ENCODE measurements around the gene ZDHHC1.

Gene ZDHHC1

DNA sequence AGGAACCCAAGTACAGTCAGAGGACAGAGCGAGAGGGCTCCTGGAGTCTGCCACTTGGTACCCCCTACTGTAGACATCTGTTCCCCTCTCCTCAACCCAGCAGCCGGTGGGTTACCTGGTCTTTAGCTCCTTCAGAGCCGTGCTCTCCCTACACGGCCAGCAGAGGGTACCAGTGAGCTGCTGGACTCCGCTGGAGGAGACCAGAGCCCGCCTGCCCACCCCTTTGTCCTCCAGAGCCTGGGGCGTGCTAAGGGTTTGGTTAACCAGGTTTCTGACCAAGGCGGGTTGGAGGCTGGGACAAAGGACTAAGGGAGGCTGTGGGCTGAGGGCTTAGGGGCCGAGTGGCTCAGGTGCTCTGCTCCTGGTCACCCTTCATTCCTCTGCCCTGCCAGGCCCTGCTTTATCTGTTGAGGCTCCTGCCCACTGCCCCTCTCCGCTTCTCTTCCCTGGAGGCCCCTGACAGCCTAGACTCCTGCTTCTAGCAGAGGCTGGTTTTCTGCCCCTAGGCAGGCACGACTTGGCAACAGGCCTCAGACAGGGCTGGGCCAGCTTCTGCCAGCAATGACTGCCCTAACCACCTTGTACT lies 12.0 kb upstream of the ZDHHC1 start:
- TF ChIP-seq, protein P1, sequence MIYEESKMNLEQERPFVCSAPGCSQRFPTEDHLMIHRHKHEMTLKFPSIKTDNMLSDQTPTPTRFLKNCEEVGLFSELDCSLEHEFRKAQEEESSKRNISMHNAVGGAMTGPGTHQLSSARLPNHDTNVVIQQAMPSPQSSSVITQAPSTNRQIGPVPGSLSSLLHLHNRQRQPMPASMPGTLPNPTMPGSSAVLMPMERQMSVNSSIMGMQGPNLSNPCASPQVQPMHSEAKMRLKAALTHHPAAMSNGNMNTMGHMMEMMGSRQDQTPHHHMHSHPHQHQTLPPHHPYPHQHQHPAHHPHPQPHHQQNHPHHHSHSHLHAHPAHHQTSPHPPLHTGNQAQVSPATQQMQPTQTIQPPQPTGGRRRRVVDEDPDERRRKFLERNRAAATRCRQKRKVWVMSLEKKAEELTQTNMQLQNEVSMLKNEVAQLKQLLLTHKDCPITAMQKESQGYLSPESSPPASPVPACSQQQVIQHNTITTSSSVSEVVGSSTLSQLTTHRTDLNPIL (CRISPR knock-in tag; IDR thresholded peaks at IDR 0.05; ENCODE audit: low read depth): no peak
- TF ChIP-seq PPARA (CRISPR knock-in tag; IDR thresholded peaks at IDR 0.05; ENCODE audit: borderline replicate concordance) (no peak), TCF4 (CRISPR knock-in tag; IDR thresholded peaks at IDR 0.05; ENCODE audit: borderline replicate concordance) (no peak), OSR1 (CRISPR knock-in tag; IDR thresholded peaks at IDR 0.05) (no peak)
- TF ChIP-seq, protein P2, sequence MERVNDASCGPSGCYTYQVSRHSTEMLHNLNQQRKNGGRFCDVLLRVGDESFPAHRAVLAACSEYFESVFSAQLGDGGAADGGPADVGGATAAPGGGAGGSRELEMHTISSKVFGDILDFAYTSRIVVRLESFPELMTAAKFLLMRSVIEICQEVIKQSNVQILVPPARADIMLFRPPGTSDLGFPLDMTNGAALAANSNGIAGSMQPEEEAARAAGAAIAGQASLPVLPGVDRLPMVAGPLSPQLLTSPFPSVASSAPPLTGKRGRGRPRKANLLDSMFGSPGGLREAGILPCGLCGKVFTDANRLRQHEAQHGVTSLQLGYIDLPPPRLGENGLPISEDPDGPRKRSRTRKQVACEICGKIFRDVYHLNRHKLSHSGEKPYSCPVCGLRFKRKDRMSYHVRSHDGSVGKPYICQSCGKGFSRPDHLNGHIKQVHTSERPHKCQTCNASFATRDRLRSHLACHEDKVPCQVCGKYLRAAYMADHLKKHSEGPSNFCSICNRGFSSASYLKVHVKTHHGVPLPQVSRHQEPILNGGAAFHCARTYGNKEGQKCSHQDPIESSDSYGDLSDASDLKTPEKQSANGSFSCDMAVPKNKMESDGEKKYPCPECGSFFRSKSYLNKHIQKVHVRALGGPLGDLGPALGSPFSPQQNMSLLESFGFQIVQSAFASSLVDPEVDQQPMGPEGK (CRISPR knock-in tag; IDR thresholded peaks at IDR 0.05; ENCODE audit: borderline replicate concordance): no peak
- peak; percentile 79 for ATAC-seq

DNA sequence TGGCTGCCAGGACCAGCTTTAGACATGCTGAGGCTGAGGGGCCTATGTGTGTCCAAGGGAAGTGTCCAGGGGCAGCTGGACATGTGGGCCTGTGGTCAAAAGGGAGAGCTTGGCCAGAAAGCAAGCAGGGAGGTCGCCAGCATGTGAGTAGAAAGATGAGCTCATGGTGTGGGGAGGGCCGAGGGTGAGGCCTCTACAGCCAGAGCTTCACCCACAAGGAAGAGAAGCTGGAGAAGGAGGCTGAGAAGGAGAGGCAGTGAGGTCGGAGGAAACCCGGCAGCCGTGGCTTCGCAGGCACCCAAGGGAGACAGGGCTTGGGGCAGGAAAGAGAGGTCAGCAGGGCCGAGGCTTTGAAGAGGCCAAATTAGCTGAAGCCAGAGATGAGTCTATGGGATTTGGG lies 10.7 kb upstream of the ZDHHC1 start:
- TF ChIP-seq PPARA (CRISPR knock-in tag; IDR thresholded peaks at IDR 0.05; ENCODE audit: borderline replicate concordance) (no peak), RARB (CRISPR knock-in tag; IDR thresholded peaks at IDR 0.05) (no peak), CSDC2 (CRISPR knock-in tag; IDR thresholded peaks at IDR 0.05) (no peak), ZC3H10 (CRISPR knock-in tag; IDR thresholded peaks at IDR 0.05) (no peak), SNAI2 (CRISPR knock-in tag; IDR thresholded peaks at IDR 0.05) (no peak), TCF4 (CRISPR knock-in tag; IDR thresholded peaks at IDR 0.05; ENCODE audit: borderline replicate concordance) (no peak), TOX (CRISPR knock-in tag; IDR thresholded peaks at IDR 0.05; ENCODE audit: borderline replicate concordance) (no peak), ZNF70 (CRISPR knock-in tag; IDR thresholded peaks at IDR 0.05) (no peak), ZFP30 (CRISPR knock-in tag; IDR thresholded peaks at IDR 0.05) (no peak), ARNTL (CRISPR knock-in tag; IDR thresholded peaks at IDR 0.05; ENCODE audit: borderline replicate concordance, low read depth) (no peak), BACH2 (CRISPR knock-in tag; IDR thresholded peaks at IDR 0.05; ENCODE audit: borderline replicate concordance) (no peak), ZNF8 (CRISPR knock-in tag; IDR thresholded peaks at IDR 0.05) (no peak), ZNF565 (CRISPR knock-in tag; conservative IDR thresholded peaks at IDR 0.05; ENCODE audit: low read depth) (no peak), GLIS3 (CRISPR knock-in tag; IDR thresholded peaks at IDR 0.05) (no peak), ZFP3 (CRISPR knock-in tag; IDR thresholded peaks at IDR 0.05) (no peak), OSR1 (CRISPR knock-in tag; IDR thresholded peaks at IDR 0.05) (no peak)
- TF ChIP-seq, protein P3, sequence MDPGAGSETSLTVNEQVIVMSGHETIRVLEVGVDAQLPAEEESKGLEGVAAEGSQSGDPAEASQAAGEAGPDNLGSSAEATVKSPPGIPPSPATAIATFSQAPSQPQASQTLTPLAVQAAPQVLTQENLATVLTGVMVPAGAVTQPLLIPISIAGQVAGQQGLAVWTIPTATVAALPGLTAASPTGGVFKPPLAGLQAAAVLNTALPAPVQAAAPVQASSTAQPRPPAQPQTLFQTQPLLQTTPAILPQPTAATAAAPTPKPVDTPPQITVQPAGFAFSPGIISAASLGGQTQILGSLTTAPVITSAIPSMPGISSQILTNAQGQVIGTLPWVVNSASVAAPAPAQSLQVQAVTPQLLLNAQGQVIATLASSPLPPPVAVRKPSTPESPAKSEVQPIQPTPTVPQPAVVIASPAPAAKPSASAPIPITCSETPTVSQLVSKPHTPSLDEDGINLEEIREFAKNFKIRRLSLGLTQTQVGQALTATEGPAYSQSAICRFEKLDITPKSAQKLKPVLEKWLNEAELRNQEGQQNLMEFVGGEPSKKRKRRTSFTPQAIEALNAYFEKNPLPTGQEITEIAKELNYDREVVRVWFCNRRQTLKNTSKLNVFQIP (CRISPR knock-in tag; IDR thresholded peaks at IDR 0.05; ENCODE audit: borderline replicate concordance, low read depth): no peak
- TF ChIP-seq, protein P2 (CRISPR knock-in tag; IDR thresholded peaks at IDR 0.05; ENCODE audit: borderline replicate concordance): no peak
- no peak for ATAC-seq

DNA sequence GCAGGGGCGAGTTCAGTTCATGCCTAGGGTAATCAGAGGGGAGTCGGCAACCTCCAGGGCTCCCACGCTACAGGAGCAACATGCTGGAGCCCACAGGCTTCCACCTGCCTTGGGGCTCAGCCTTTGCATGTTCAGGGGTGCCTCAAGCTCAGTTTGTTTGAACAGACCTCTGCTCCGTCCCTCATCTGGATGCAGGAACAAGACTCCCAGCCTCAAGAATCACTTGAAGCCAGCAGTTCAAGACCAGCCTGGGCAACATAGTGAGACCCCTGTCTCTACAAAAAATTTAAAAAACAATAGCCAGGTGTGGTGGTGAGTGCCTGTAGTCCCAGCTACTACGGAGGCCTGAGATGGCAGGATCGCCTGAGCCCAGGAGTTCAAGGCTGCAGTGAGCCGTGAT lies 9.7 kb upstream of the ZDHHC1 start:
- ATAC-seq: no peak
- TF ChIP-seq CSDC2 (CRISPR knock-in tag; IDR thresholded peaks at IDR 0.05) (no peak), SNAI2 (CRISPR knock-in tag; IDR thresholded peaks at IDR 0.05) (no peak), ZFP3 (CRISPR knock-in tag; IDR thresholded peaks at IDR 0.05) (no peak), TCF4 (CRISPR knock-in tag; IDR thresholded peaks at IDR 0.05; ENCODE audit: borderline replicate concordance) (no peak), GLIS3 (CRISPR knock-in tag; IDR thresholded peaks at IDR 0.05) (no peak), ZC3H10 (CRISPR knock-in tag; IDR thresholded peaks at IDR 0.05) (no peak), ZFP30 (CRISPR knock-in tag; IDR thresholded peaks at IDR 0.05) (no peak), RARB (CRISPR knock-in tag; IDR thresholded peaks at IDR 0.05) (no peak), BACH2 (CRISPR knock-in tag; IDR thresholded peaks at IDR 0.05; ENCODE audit: borderline replicate concordance) (no peak), ARNTL (CRISPR knock-in tag; IDR thresholded peaks at IDR 0.05; ENCODE audit: borderline replicate concordance, low read depth) (no peak), PPARA (CRISPR knock-in tag; IDR thresholded peaks at IDR 0.05; ENCODE audit: borderline replicate concordance) (no peak)
- TF ChIP-seq, protein P3 (CRISPR knock-in tag; IDR thresholded peaks at IDR 0.05; ENCODE audit: borderline replicate concordance, low read depth): no peak
- TF ChIP-seq, protein P1 (CRISPR knock-in tag; IDR thresholded peaks at IDR 0.05; ENCODE audit: low read depth): no peak
- TF ChIP-seq, protein P2 (CRISPR knock-in tag; IDR thresholded peaks at IDR 0.05; ENCODE audit: borderline replicate concordance): no peak
- TF ChIP-seq, protein P4, sequence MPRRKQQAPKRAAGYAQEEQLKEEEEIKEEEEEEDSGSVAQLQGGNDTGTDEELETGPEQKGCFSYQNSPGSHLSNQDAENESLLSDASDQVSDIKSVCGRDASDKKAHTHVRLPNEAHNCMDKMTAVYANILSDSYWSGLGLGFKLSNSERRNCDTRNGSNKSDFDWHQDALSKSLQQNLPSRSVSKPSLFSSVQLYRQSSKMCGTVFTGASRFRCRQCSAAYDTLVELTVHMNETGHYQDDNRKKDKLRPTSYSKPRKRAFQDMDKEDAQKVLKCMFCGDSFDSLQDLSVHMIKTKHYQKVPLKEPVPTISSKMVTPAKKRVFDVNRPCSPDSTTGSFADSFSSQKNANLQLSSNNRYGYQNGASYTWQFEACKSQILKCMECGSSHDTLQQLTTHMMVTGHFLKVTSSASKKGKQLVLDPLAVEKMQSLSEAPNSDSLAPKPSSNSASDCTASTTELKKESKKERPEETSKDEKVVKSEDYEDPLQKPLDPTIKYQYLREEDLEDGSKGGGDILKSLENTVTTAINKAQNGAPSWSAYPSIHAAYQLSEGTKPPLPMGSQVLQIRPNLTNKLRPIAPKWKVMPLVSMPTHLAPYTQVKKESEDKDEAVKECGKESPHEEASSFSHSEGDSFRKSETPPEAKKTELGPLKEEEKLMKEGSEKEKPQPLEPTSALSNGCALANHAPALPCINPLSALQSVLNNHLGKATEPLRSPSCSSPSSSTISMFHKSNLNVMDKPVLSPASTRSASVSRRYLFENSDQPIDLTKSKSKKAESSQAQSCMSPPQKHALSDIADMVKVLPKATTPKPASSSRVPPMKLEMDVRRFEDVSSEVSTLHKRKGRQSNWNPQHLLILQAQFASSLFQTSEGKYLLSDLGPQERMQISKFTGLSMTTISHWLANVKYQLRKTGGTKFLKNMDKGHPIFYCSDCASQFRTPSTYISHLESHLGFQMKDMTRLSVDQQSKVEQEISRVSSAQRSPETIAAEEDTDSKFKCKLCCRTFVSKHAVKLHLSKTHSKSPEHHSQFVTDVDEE (CRISPR knock-in tag; IDR thresholded peaks at IDR 0.05): no peak

Measured in SK-N-SH treated with all-trans-retinoic acid at 6 μM for 48 hours (cell line).